Peyer's patch (tissue), 4 donors: ENCODE data around the gene RASAL3.

Source experiments
- CTCF ChIP-seq, 6 experiments: fragments of 450-650 bp in 4 of 6; fragments of 200-600 bp in 2 of 6; sonication (generic) in 1 of 6; IDR thresholded peaks; one replicate each; pipeline ENCODE4 v1.5.1; 2017 to 2019; ENCODE audit warnings: antibody characterized with exemption in 6 of 6, mild to moderate bottlenecking in 3 of 6, moderate library complexity in 1 of 6
- POLR2A ChIP-seq, 2 donors: fragments of 450-650 bp; IDR thresholded peaks; one replicate each; pipeline ENCODE4 v1.5.1; 2017; ENCODE audit warnings: antibody characterized with exemption in 2 of 2, mild to moderate bottlenecking in 2 of 2, moderate library complexity in 2 of 2

- TF ChIP-seq CTCF (IDR thresholded peaks at IDR 0.05) (no peak), POLR2A (IDR thresholded peaks at IDR 0.05) (peak in 1 of 2 donors; percentile 42)
Observed at GRCh38 chr19:15452111-15453047, 12.0 kb downstream of the RASAL3 start.
